DND-41 (cell line): ENCODE measurements around the gene HLCS.

Source experiments
- EZH2 ChIP-seq: IDR thresholded peaks from 3 replicates; pipeline ENCODE4 v1.6.1; 2012; ENCODE audit warnings: borderline replicate concordance, low read depth, mild to moderate bottlenecking, moderate library complexity, low read length, inconsistent platforms; ENCODE audit not compliant: severe bottlenecking
- TF ChIP-seq, protein P1 (sequence below): IDR thresholded peaks from 2 replicates; pipeline ENCODE4 v1.5.1; 2012; ENCODE audit warnings: borderline replicate concordance, low read length, moderate library complexity, mild to moderate bottlenecking; ENCODE audit not compliant: poor library complexity, severe bottlenecking; ENCODE audit errors: extremely low read depth

DNA sequence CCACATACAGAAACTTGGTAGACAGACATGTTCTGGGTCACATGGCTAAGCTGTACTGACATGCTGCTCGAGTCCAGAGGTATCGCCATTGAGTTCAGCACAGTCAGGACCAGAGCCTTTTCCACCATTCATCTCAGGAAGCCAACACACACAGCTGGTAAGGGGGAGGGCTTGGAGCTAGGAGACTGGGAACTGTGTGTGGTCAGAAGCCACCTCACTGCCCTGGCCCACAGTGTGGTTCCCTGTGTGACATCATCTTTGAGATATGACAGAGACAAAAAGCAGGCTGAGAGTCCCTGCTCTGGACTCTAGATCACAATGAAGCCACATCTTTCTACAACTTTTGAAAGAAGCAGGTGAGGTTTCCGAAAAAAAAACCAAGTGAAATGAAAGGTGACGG is 160.4 kb downstream of the HLCS start:
- TF ChIP-seq, protein P1, sequence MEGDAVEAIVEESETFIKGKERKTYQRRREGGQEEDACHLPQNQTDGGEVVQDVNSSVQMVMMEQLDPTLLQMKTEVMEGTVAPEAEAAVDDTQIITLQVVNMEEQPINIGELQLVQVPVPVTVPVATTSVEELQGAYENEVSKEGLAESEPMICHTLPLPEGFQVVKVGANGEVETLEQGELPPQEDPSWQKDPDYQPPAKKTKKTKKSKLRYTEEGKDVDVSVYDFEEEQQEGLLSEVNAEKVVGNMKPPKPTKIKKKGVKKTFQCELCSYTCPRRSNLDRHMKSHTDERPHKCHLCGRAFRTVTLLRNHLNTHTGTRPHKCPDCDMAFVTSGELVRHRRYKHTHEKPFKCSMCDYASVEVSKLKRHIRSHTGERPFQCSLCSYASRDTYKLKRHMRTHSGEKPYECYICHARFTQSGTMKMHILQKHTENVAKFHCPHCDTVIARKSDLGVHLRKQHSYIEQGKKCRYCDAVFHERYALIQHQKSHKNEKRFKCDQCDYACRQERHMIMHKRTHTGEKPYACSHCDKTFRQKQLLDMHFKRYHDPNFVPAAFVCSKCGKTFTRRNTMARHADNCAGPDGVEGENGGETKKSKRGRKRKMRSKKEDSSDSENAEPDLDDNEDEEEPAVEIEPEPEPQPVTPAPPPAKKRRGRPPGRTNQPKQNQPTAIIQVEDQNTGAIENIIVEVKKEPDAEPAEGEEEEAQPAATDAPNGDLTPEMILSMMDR = no peak
- TF ChIP-seq EZH2 = no peak
